Heart left ventricle (tissue), 16 donors: ENCODE measurements around the gene TNNC1. TPM values are rescaled to one million over a fixed set of nuclear protein-coding genes. Genes with fewer than 3 reads are reported as not detected.

Experiments used
- ATAC-seq, 4 donors: fragments of 200-7000 bp; cut with Tn5 transposase; one replicate each; pipeline ENCODE4 v1.9.1; 2020 to 2022; ENCODE audit warnings: moderate library complexity in 4 of 4, mild to moderate bottlenecking in 3 of 4, moderate number of reproducible peaks in 1 of 4
- DNase-seq, 5 donors: peaks; one replicate each; pipeline ENCODE4 v3.0.0-alpha.2; 2020
- H3K27ac ChIP-seq, 12 donors: fragments of 200-600 bp; sonication (generic) in 4 of 12; one replicate each; pipeline versions ENCODE4 v1.5.0 to v1.8.0; 2016 to 2022; ENCODE audit warnings: mild to moderate bottlenecking in 2 of 12
- H3K27me3 ChIP-seq, 9 donors: fragments of 200-600 bp; sonication (generic) in 2 of 9; one replicate each; pipeline versions ENCODE4 v1.5.1 to v1.8.0; 2016 to 2022; ENCODE audit warnings: mild to moderate bottlenecking in 3 of 9
- H3K36me3 ChIP-seq, 9 donors: fragments of 200-600 bp; sonication (generic) in 2 of 9; one replicate each; pipeline versions ENCODE4 v1.5.0 to v1.8.0; 2018 to 2022; ENCODE audit warnings: mild to moderate bottlenecking in 2 of 9
- H3K4me1 ChIP-seq, 12 donors: fragments of 200-600 bp; sonication (generic) in 4 of 12; one replicate each; pipeline versions ENCODE4 v1.5.0 to v1.8.0; 2016 to 2022; ENCODE audit warnings: mild to moderate bottlenecking in 3 of 12
- H3K4me3 ChIP-seq, 12 donors: fragments of 200-600 bp; sonication (generic) in 4 of 12; one replicate each; pipeline versions ENCODE4 v1.5.0 to v1.8.0; 2017 to 2022; ENCODE audit warnings: mild to moderate bottlenecking in 9 of 12, moderate library complexity in 4 of 12
- H3K9me3 ChIP-seq, 12 donors: fragments of 200-600 bp; sonication (generic) in 4 of 12; one replicate each; pipeline versions ENCODE4 v1.5.0 to v1.8.0; 2016 to 2022; ENCODE audit warnings: mild to moderate bottlenecking in 1 of 12
- POLR2A ChIP-seq, 2 donors: fragments of 450-650 bp; IDR thresholded peaks; one replicate each; pipeline ENCODE4 v1.6.1; 2017; ENCODE audit warnings: antibody characterized with exemption in 2 of 2, mild to moderate bottlenecking in 2 of 2, moderate library complexity in 2 of 2
- WGBS, 4 donors: extraction: QIAGEN DNeasy Blood & Tissue Kit in 2 of 4; methylation state at CpG; one replicate each; pipeline versions ENCODE4 v1.1.5 to v1.1.7; 2013 to 2018; 5-methylcytosine and 5-hydroxymethylcytosine counted together
- intact Hi-C, 10 donors: fragments of 100-400 bp; cut with DNase I; formaldehyde crosslinking; loops; one replicate each; pipeline versions ENCODE4 v1.11.1 to v1.14.2; 2022
- polyA plus RNA-seq, 2 donors: library from polyadenylated mRNA; stranded (reverse); fragments of 200-250 nt; gene quantifications; one replicate each; pipeline ENCODE4 v1.2.3, GENCODE V29; 2013
- total RNA-seq, 9 donors: library from RNA; depleted of rRNA in 2 of 9; stranded (reverse); fragments of >200 nt in 2 of 9; fragmentation: NEBNext Ultra II Directional in 3 of 9; extraction: Animal tissue kit (Norgen Biotek cat#: 25700) in 3 of 9; gene quantifications; one replicate each; pipeline versions ENCODE4 v1.1.0 to v1.2.4, GENCODE V29; 2016 to 2023
- TF ChIP-seq, protein P1 (sequence below), 12 donors: fragments of 200-600 bp; sonication (generic) in 4 of 12; IDR thresholded peaks; one replicate each; pipeline versions ENCODE4 v1.5.0 to v1.8.0; 2018 to 2022; ENCODE audit warnings: antibody characterized with exemption in 12 of 12, mild to moderate bottlenecking in 5 of 12
- donor health status: ischemic (EF 13 %, LVEDD 7.1; RV severe dilation, severe dysfunction).
- donor health status: healthy with polysubstance abuse.
- donor health status: DM: no; HTN: yes; CAD: no.
- donor health status: DM: no; HTN: no; CAD: no.
- donor health status: ischemic (EF 25% LVEDD 6.9; RV normal size, moderate dysfunction).
- donor health status: ischemic (EF 25% LVEDD 5.7; RV mildly dilated, moderate dysfunction).
- donor health status: healthy.
- donor health status: DM: yes; HTN: yes; CAD: no.
- donor health status: ischemic (EF 35%, LVEDD 5.7; RV mildly dilated, moderate dysfunction).
- donor health status: nonischemic (EF 11% LVEDD 7.7; RV severe dilation, severe dysfunction).
- donor health status: DM: yes; HTN: yes; CAD: no.
- donor health status: PGD.
- donor health status: ischemic (EF 29% LVEDD 5.4; RV normal size, mild dysfunction).
- donor health status: nonischemic (EF 23%, LVEDD 6.1; RV moderate dilation, normal function).

TNNC1 gene
- total and polyA plus RNA-seq, 11 donors, result 4,301 to 20,003 (median 8,364) TPM

DNA sequence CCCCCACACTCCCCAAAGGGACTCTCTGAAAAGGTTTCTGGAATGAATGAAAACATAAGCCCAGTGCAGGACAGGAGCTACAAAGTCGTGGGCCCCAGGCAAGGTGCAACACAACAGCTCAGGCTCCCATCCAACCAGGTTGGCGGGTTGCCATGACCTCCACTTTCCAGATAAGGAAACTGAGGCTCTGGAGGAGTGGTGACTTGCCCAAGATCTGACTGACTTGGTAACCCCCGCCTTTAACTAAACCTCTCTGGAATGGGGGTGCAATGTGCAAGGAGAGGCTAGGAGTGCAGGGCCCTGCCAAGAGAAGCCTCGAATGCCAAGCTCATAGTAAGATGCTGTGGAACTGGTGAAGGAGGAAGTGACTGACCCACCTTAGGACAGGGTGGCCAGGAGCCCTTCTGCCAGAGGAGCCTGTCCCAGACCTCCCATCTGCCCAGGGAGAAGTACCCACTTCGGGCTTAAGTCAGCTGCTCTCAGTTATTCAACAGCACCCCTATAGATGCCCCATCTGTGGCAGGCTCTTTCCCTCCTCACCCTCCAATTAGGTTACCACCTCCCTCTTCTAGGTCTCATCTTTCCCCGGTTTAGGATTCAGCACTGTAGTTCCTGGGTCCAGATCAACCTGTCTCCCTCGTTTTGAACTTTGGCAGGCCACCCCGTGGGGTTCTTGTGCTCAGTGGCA is 553 bp upstream of the TNNC1 start:
- H3K27ac ChIP-seq, result peak overlapping the region; percentile 85 to 99 (median 94)
- peaks cover 0 to 42% (median 24%) of the 10 kb centered on the region in 9 donors for H3K36me3 ChIP-seq
- 38 to 44% (median 40%) methylated on average over 6 to 8 of the region's 8 CpGs for WGBS, 4 donors
- ATAC-seq, result no peak
- DNase-seq, result peak in 3 of 5 donors; percentile 64 to 71 (median 70)
- intact Hi-C loops, result loop anchor here in 1 of 10 donors (10.0 kb wide), 1 partner anchor 230 kb away; the partner anchor contains the start of genes GNL3 and PBRM1
- H3K9me3 ChIP-seq, result no peaks in the 10 kb centered on the region
- H3K4me3 ChIP-seq, result peak overlapping the region in 10 of 12 donors; percentile 59 to 92 (median 84)
- peaks cover 0 to 49% (median 24%) of the 10 kb centered on the region in 12 donors for H3K4me1 ChIP-seq
- TF ChIP-seq, protein P1, sequence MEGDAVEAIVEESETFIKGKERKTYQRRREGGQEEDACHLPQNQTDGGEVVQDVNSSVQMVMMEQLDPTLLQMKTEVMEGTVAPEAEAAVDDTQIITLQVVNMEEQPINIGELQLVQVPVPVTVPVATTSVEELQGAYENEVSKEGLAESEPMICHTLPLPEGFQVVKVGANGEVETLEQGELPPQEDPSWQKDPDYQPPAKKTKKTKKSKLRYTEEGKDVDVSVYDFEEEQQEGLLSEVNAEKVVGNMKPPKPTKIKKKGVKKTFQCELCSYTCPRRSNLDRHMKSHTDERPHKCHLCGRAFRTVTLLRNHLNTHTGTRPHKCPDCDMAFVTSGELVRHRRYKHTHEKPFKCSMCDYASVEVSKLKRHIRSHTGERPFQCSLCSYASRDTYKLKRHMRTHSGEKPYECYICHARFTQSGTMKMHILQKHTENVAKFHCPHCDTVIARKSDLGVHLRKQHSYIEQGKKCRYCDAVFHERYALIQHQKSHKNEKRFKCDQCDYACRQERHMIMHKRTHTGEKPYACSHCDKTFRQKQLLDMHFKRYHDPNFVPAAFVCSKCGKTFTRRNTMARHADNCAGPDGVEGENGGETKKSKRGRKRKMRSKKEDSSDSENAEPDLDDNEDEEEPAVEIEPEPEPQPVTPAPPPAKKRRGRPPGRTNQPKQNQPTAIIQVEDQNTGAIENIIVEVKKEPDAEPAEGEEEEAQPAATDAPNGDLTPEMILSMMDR (IDR thresholded peaks at IDR 0.05), result no peak
- no peak for TF ChIP-seq POLR2A (IDR thresholded peaks at IDR 0.05)
- no peaks in the 10 kb centered on the region for H3K27me3 ChIP-seq

DNA sequence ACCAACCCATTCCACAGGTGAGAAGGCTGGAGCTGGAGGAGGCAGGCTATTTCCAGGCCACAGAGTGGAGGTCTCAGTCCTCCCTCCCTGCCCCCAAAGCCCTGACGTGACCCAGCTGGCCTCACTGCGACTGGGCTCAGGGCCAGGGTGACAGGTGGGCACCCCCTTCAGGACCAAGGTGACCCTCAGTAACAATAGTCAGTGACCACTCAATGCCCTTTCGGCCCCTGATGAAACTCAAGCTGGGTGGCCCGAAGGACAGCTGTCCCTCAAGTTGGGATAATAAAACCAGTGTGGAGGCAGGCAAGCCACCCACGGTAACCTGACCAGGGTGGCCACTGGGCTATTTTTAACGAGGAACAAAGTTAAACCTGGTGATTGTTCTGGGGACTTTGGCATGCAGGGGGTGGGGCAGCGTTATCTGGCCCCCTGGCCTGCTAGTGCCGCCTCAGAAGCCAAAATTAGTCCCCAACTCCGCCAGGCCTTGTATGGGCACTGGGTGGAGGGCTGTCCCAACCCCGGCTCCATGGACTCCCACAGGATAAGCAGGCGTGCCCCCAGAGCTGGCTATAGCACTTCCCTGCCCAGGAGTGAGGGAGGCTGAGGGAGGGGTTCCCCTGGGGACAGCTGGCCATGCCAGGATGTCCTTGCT is 1.1 kb downstream of the TNNC1 start:
- ATAC-seq (peak; percentile 60 to 70 (median 67)), DNase-seq (peak; percentile 85 to 94 (median 87))
- peak; percentile 58 to 89 for TF ChIP-seq POLR2A (IDR thresholded peaks at IDR 0.05)
- TF ChIP-seq, protein P1 (IDR thresholded peaks at IDR 0.05), result no peak
- Histone ChIP-seq H3K9me3 (no peaks in the 10 kb centered on the region), H3K4me3 (peak overlapping the region; percentile 32 to 92 (median 69)), H3K27me3 (no peaks in the 10 kb centered on the region), H3K27ac (peak overlapping the region; percentile 85 to 99 (median 94)), H3K4me1 (peaks cover 0 to 52% (median 24%) of the 10 kb centered on the region in 12 donors), H3K36me3 (peaks cover 0 to 25% (median 7%) of the 10 kb centered on the region in 9 donors)
- intact Hi-C loops, result loop anchor here in 1 of 10 donors (10.0 kb wide), 1 partner anchor 232 kb away; the partner anchor contains the start of genes GNL3 and PBRM1
- WGBS, 4 donors, result 25 to 55% (median 43%) methylated on average over 7 to 11 of the region's 11 CpGs

DNA sequence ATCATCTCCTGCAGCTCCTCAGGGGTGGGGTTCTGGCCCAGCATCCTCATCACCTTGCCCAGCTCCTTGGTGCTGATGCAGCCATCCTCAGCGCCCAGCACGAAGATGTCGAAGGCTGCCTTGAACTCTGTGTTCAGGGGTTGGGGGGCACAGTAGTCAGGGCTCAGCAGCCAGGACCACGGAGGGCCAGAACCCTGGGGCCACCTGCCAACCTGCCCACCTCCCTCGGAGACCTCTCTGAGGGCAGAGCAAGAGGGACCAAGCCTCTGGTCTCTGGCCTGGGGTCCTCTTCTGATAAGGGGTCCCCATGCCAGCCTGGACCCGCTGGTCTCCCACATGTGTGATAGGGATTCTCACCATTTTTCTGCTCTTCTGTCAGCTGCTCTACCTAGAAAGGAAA is 1.7 kb downstream of the TNNC1 start:
- TF ChIP-seq, protein P1 (IDR thresholded peaks at IDR 0.05), result no peak
- TF ChIP-seq POLR2A (IDR thresholded peaks at IDR 0.05), result no peak
- Histone ChIP-seq H3K27ac (peak overlapping the region; percentile 85 to 99 (median 94)), H3K9me3 (no peaks in the 10 kb centered on the region), H3K36me3 (peaks cover 0 to 22% (median 2%) of the 10 kb centered on the region in 9 donors), H3K4me1 (peaks cover 0 to 52% (median 23%) of the 10 kb centered on the region in 12 donors), H3K27me3 (no peaks in the 10 kb centered on the region), H3K4me3 (peak overlapping the region; percentile 9 to 92 (median 63))
- intact Hi-C loops, result loop anchor here in 1 of 10 donors (10.0 kb wide), 1 partner anchor 233 kb away; the partner anchor contains the start of genes GNL3 and PBRM1
- DNase-seq (peak in 1 of 5 donors; percentile 51), ATAC-seq (no peak)
- WGBS, 4 donors, result 31 to 61% (median 52%) methylated on average over 5 to 6 of the region's 6 CpGs
